Trophoblast cell (in vitro differentiated cells and primary cell): ENCODE data around the gene TK2.

Experiments used
- DNase-seq, 2 donors: peaks; one replicate each; pipeline ENCODE4 v3.0.0-alpha.2; 2016
- H2AFZ ChIP-seq: 2 replicates; pipeline ENCODE4 v1.6.1; 2013; ENCODE audit warnings: low read length, moderate library complexity, mild to moderate bottlenecking; ENCODE audit not compliant: insufficient read depth, poor library complexity
- H2AK5ac ChIP-seq: 2 replicates; pipeline ENCODE4 v1.6.1; 2013; ENCODE audit warnings: mild to moderate bottlenecking, low read length
- H2BK120ac ChIP-seq: 2 replicates; pipeline ENCODE4 v1.6.1; 2013; ENCODE audit warnings: low read length, mild to moderate bottlenecking, moderate library complexity; ENCODE audit not compliant: insufficient read depth, poor library complexity
- H2BK12ac ChIP-seq: 2 replicates; pipeline ENCODE4 v1.6.1; 2013; ENCODE audit warnings: mild to moderate bottlenecking, low read length, moderate library complexity
- H2BK5ac ChIP-seq: 2 replicates; pipeline ENCODE4 v1.6.1; 2013; ENCODE audit warnings: low read length, low read depth, moderate library complexity, mild to moderate bottlenecking; ENCODE audit not compliant: poor library complexity
- H3K14ac ChIP-seq: 2 replicates; pipeline ENCODE4 v1.6.1; 2013; ENCODE audit warnings: mild to moderate bottlenecking, low read length
- H3K18ac ChIP-seq: 2 replicates; pipeline ENCODE4 v1.6.1; 2013; ENCODE audit warnings: mild to moderate bottlenecking, low read length
- H3K23ac ChIP-seq: 2 replicates; pipeline ENCODE4 v1.6.1; 2013; ENCODE audit warnings: low read length
- H3K27ac ChIP-seq: 2 replicates; pipeline ENCODE4 v1.5.1; 2013; ENCODE audit warnings: low read depth, mild to moderate bottlenecking, inconsistent platforms, low read length, moderate library complexity
- H3K27me3 ChIP-seq: 2 replicates; pipeline ENCODE4 v1.6.1; 2013; ENCODE audit warnings: inconsistent platforms, mild to moderate bottlenecking, low read length, moderate library complexity; ENCODE audit not compliant: insufficient read depth
- H3K36me3 ChIP-seq, 2 experiments: 1 replicate in 1 of 2; 2 replicates in 1 of 2; pipeline ENCODE4 v1.6.1; 2013; ENCODE audit warnings: low read length in 2 of 2, mild to moderate bottlenecking in 2 of 2, moderate library complexity in 1 of 2; ENCODE audit not compliant: insufficient read depth in 2 of 2, control insufficient read depth in 1 of 2
- H3K4ac ChIP-seq: 2 replicates; pipeline ENCODE4 v1.6.1; 2013; ENCODE audit warnings: low read depth, mild to moderate bottlenecking, low read length, moderate library complexity
- H3K4me1 ChIP-seq, 2 experiments: 1 replicate in 1 of 2; 2 replicates in 1 of 2; pipeline ENCODE4 v1.6.1; 2013; ENCODE audit warnings: low read length in 2 of 2, mild to moderate bottlenecking in 2 of 2, moderate library complexity in 1 of 2; ENCODE audit not compliant: insufficient read depth in 2 of 2, control insufficient read depth in 1 of 2
- H3K4me2 ChIP-seq: 2 replicates; pipeline ENCODE4 v1.6.1; 2013; ENCODE audit warnings: inconsistent platforms, mild to moderate bottlenecking, low read length, moderate library complexity
- H3K4me3 ChIP-seq: 2 replicates; pipeline ENCODE4 v1.5.1; 2013; ENCODE audit warnings: mild to moderate bottlenecking, low read depth, low read length, inconsistent platforms
- H3K79me1 ChIP-seq: one replicate; pipeline ENCODE4 v1.6.1; 2013; ENCODE audit warnings: low read length
- H3K79me2 ChIP-seq: 2 replicates; pipeline ENCODE4 v1.6.1; 2013; ENCODE audit warnings: low read length, mild to moderate bottlenecking; ENCODE audit not compliant: control insufficient read depth, insufficient read depth, poor library complexity
- H3K9ac ChIP-seq: 2 replicates; pipeline ENCODE4 v1.6.1; 2013; ENCODE audit warnings: mild to moderate bottlenecking, low read length
- H3K9me3 ChIP-seq: 2 replicates; pipeline ENCODE4 v1.6.1; 2013; ENCODE audit warnings: low read depth, mild to moderate bottlenecking, control low read depth, inconsistent platforms, low read length; ENCODE audit not compliant: insufficient read depth
- H4K12ac ChIP-seq: 2 replicates; pipeline ENCODE4 v1.6.1; 2013; ENCODE audit warnings: low read depth, mild to moderate bottlenecking, low read length, moderate library complexity
- H4K8ac ChIP-seq: 2 replicates; pipeline ENCODE4 v1.6.1; 2013; ENCODE audit warnings: low read depth, mild to moderate bottlenecking, low read length, moderate library complexity
- H4K91ac ChIP-seq: one replicate; pipeline ENCODE4 v1.6.1; 2013; ENCODE audit warnings: low read depth, mild to moderate bottlenecking, low read length, moderate library complexity
- WGBS: extraction: QIAGEN DNeasy Blood & Tissue Kit; methylation state at CpG from one replicate; pipeline ENCODE4 v1.1.7; 2013; ENCODE audit warnings: missing lambda C conversion rate; ENCODE audit not compliant: insufficient read length, insufficient coverage; ENCODE audit errors: extremely low coverage; 5-methylcytosine and 5-hydroxymethylcytosine counted together

TK2 gene

GRCh38 chr16:66566051-66566901 lies 16.4 kb upstream of the TK2 start, which contains the start of gene CMTM1:
CMTM1 (plus strand) TSS chr16:66566439; CDS start chr16:66566514, 75 bp downstream.
- whole genome bisulfite sequencing = no CpG with 5 or more reads among the region's 54 CpGs
- Histone ChIP-seq H4K12ac (no peak within 1 kb of the TSS), H3K27me3 (no peaks in the 10 kb centered on the region), H3K4me2 (no peak within 1 kb of the TSS), H2AK5ac (no peak within 1 kb of the TSS), H3K79me2 (no peaks in the 10 kb centered on the region), H3K27ac (no peak within 1 kb of the TSS), H3K9me3 (no peaks in the 10 kb centered on the region), H3K4me3 (no peak within 1 kb of the TSS), H4K91ac (no peak within 1 kb of the TSS), H3K9ac (no peak within 1 kb of the TSS), H3K14ac (no peak within 1 kb of the TSS), H2BK12ac (no peak within 1 kb of the TSS), H3K36me3 (peaks cover 6 to 8% of the 10 kb centered on the region in 2 experiments), H3K18ac (no peak within 1 kb of the TSS), H2BK120ac (no peak within 1 kb of the TSS), H4K8ac (no peak within 1 kb of the TSS), H3K4ac (no peak within 1 kb of the TSS), H2BK5ac (no peak within 1 kb of the TSS), H3K4me1 (peaks cover 0 to 2% of the 10 kb centered on the region in 2 experiments), H3K79me1 (no peaks in the 10 kb centered on the region), H3K23ac (no peak within 1 kb of the TSS), H2AFZ (no peak within 1 kb of the TSS)
- DNase-seq = no peak

- no peak for DNase-seq
- WGBS = no CpG with 5 or more reads among the region's 2 CpGs
- H3K27me3 ChIP-seq = no peaks in the 10 kb centered on the region
- no peak overlapping the region for H3K18ac ChIP-seq
- H3K9ac ChIP-seq = no peak overlapping the region
- no peak overlapping the region for H2BK5ac ChIP-seq
- no peak overlapping the region for H2BK120ac ChIP-seq
- no peak overlapping the region for H3K14ac ChIP-seq
- no peak overlapping the region for H2AFZ ChIP-seq
- peaks cover 6 to 8% of the 10 kb centered on the region in 2 experiments for H3K36me3 ChIP-seq
- no peak overlapping the region for H3K4me2 ChIP-seq
- no peak overlapping the region for H3K27ac ChIP-seq
- H3K23ac ChIP-seq = no peak overlapping the region
- no peaks in the 10 kb centered on the region for H3K79me2 ChIP-seq
- H3K9me3 ChIP-seq = no peaks in the 10 kb centered on the region
- H3K4me1 ChIP-seq = peaks cover 0 to 2% of the 10 kb centered on the region in 2 experiments
- H2AK5ac ChIP-seq = no peak overlapping the region
- H4K8ac ChIP-seq = no peak overlapping the region
- H3K4ac ChIP-seq = no peak overlapping the region
- no peaks in the 10 kb centered on the region for H3K79me1 ChIP-seq
- no peak overlapping the region for H4K91ac ChIP-seq
- H3K4me3 ChIP-seq = no peak overlapping the region
- no peak overlapping the region for H4K12ac ChIP-seq
- H2BK12ac ChIP-seq = no peak overlapping the region
Measured at GRCh38 chr16:66563574-66564334, 13.8 kb upstream of the TK2 start.

GRCh38 chr16:66562986-66563385 lies 13.1 kb upstream of the TK2 start:
- no peaks in the 10 kb centered on the region for H3K9me3 ChIP-seq
- H3K27me3 ChIP-seq = no peaks in the 10 kb centered on the region
- DNase-seq = no peak
- H3K23ac ChIP-seq = no peak overlapping the region
- no peak overlapping the region for H3K14ac ChIP-seq
- H3K4me3 ChIP-seq = no peak overlapping the region
- no peak overlapping the region for H4K91ac ChIP-seq
- H2AK5ac ChIP-seq = no peak overlapping the region
- no peak overlapping the region for H4K12ac ChIP-seq
- H3K79me1 ChIP-seq = no peaks in the 10 kb centered on the region
- peaks cover 0 to 2% of the 10 kb centered on the region in 2 experiments for H3K4me1 ChIP-seq
- H3K9ac ChIP-seq = no peak overlapping the region
- H2BK12ac ChIP-seq = no peak overlapping the region
- no peak overlapping the region for H2AFZ ChIP-seq
- H4K8ac ChIP-seq = no peak overlapping the region
- no peak overlapping the region for H3K18ac ChIP-seq
- no CpG with 5 or more reads among the region's 2 CpGs for WGBS
- H3K27ac ChIP-seq = no peak overlapping the region
- H3K36me3 ChIP-seq = peaks cover 6 to 8% of the 10 kb centered on the region in 2 experiments
- H3K4ac ChIP-seq = no peak overlapping the region
- H2BK5ac ChIP-seq = no peak overlapping the region
- H3K4me2 ChIP-seq = no peak overlapping the region
- H2BK120ac ChIP-seq = no peak overlapping the region
- H3K79me2 ChIP-seq = no peaks in the 10 kb centered on the region

GRCh38 chr16:66562409-66562808 lies 12.5 kb upstream of the TK2 start:
- Histone ChIP-seq H4K8ac (no peak overlapping the region), H2AK5ac (no peak overlapping the region), H2BK120ac (no peak overlapping the region), H4K91ac (no peak overlapping the region), H3K27ac (no peak overlapping the region), H2AFZ (no peak overlapping the region), H3K79me2 (no peaks in the 10 kb centered on the region), H3K9ac (no peak overlapping the region), H3K36me3 (peaks cover 6 to 8% of the 10 kb centered on the region in 2 experiments), H3K18ac (no peak overlapping the region), H3K4me2 (no peak overlapping the region), H2BK5ac (no peak overlapping the region), H3K4me1 (peaks cover 0 to 2% of the 10 kb centered on the region in 2 experiments), H4K12ac (no peak overlapping the region), H3K27me3 (no peaks in the 10 kb centered on the region), H3K14ac (no peak overlapping the region), H3K4ac (no peak overlapping the region), H3K79me1 (no peaks in the 10 kb centered on the region), H3K4me3 (no peak overlapping the region), H3K9me3 (no peaks in the 10 kb centered on the region), H2BK12ac (no peak overlapping the region), H3K23ac (no peak overlapping the region)
- DNase-seq = peak in 1 of 2 donors; percentile 4
- WGBS = 100% methylated on average over 1 of the region's 1 CpG
